Nephron (organoid): Measurements from ENCODE around the gene EMCN.

Experiments
- H3K27ac Mint-ChIP-seq, 3 experiments: 2 replicates each; pipeline ENCODE4 v1.8.0; 2020; ENCODE audit warnings: mixed read lengths in 3 of 3, mild to moderate bottlenecking in 2 of 3, moderate library complexity in 1 of 3
- H3K27me3 Mint-ChIP-seq: 2 replicates; pipeline ENCODE4 v1.8.0; 2021; ENCODE audit warnings: low read depth, mild to moderate bottlenecking, moderate library complexity, mixed read lengths
- H3K36me3 Mint-ChIP-seq: 2 replicates; pipeline ENCODE4 v1.8.0; 2020; ENCODE audit warnings: low read depth, mixed read lengths
- H3K4me1 Mint-ChIP-seq: 2 replicates; pipeline ENCODE4 v1.8.0; 2020; ENCODE audit warnings: mixed read lengths
- H3K4me3 Mint-ChIP-seq, 3 experiments: 2 replicates each; pipeline ENCODE4 v1.8.0; 2020; ENCODE audit warnings: mild to moderate bottlenecking in 3 of 3, mixed read lengths in 3 of 3, moderate library complexity in 2 of 3
- H3K9me3 Mint-ChIP-seq: 2 replicates; pipeline ENCODE4 v1.8.0; 2020; ENCODE audit warnings: mixed read lengths
- TF ChIP-seq, protein P1 (sequence below), 3 experiments: fragments of 200-600 bp; sonication (generic); IDR thresholded peaks; one replicate each; pipeline ENCODE4 v1.5.0; 2021; ENCODE audit warnings: antibody characterized with exemption in 3 of 3; ENCODE audit not compliant: unreplicated experiment in 3 of 3

EMCN gene

DNA sequence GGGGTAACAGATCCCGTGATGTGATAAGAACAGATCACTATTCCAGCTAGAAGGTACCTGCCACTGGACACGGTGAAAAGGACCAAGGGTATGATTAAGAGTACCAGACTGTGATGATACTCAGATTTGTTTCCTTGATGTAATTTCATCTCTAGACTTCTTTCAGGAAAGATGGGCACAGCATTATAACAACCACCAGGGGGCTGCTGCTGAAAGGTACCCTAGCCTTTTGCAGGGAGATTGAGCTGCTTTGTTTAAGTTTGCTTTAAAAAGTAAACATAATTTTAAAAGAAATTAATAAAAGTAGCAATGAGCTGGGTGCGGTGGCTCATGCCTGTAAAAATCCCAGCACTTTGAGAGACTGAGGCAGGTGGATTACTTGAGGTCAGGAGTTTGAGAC is 145.4 kb downstream of the EMCN start:
- no peak overlapping the region for H3K27ac Mint-ChIP-seq
- H3K36me3 Mint-ChIP-seq, result no peaks in the 10 kb centered on the region
- no peak overlapping the region for H3K4me3 Mint-ChIP-seq
- H3K9me3 Mint-ChIP-seq, result no peaks in the 10 kb centered on the region
- TF ChIP-seq, protein P1, sequence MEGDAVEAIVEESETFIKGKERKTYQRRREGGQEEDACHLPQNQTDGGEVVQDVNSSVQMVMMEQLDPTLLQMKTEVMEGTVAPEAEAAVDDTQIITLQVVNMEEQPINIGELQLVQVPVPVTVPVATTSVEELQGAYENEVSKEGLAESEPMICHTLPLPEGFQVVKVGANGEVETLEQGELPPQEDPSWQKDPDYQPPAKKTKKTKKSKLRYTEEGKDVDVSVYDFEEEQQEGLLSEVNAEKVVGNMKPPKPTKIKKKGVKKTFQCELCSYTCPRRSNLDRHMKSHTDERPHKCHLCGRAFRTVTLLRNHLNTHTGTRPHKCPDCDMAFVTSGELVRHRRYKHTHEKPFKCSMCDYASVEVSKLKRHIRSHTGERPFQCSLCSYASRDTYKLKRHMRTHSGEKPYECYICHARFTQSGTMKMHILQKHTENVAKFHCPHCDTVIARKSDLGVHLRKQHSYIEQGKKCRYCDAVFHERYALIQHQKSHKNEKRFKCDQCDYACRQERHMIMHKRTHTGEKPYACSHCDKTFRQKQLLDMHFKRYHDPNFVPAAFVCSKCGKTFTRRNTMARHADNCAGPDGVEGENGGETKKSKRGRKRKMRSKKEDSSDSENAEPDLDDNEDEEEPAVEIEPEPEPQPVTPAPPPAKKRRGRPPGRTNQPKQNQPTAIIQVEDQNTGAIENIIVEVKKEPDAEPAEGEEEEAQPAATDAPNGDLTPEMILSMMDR (IDR thresholded peaks at IDR 0.05; ENCODE audit: unreplicated experiment in 3 of 3), result peak; percentile 28 to 39 (median 34)
- H3K4me1 Mint-ChIP-seq, result no peaks in the 10 kb centered on the region
- H3K27me3 Mint-ChIP-seq, result no peaks in the 10 kb centered on the region

GRCh38 chr4:100369871-100370270 is 148.0 kb downstream of the EMCN start:
- Mint-ChIP-seq H3K4me3 (no peak overlapping the region), H3K27ac (no peak overlapping the region), H3K36me3 (no peaks in the 10 kb centered on the region), H3K9me3 (no peaks in the 10 kb centered on the region), H3K27me3 (no peaks in the 10 kb centered on the region), H3K4me1 (no peaks in the 10 kb centered on the region)
- TF ChIP-seq, protein P1 (IDR thresholded peaks at IDR 0.05; ENCODE audit: unreplicated experiment in 3 of 3), result no peak

DNA sequence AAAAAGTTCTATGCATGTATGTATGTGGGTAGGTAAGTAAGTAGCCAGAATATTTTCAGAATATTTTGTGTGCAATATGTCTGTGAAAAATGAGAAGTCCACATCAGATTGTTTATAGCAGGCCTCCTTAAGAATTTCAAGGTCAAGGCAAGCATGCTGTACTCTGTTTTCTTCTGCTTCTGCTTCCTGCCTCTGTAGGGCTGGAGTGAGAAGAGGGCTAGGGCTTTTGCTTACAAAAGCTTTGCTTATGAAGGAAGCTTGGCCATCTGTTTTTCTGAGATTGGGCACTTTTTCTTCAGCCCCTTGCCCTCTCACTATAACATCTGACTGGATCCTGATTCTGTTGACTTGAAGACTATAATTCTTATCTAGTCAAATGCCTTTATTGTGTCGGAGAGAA is 150.4 kb downstream of the EMCN start:
- Mint-ChIP-seq H3K36me3 (no peaks in the 10 kb centered on the region), H3K9me3 (no peaks in the 10 kb centered on the region), H3K4me3 (no peak overlapping the region), H3K27me3 (no peaks in the 10 kb centered on the region), H3K27ac (no peak overlapping the region), H3K4me1 (no peaks in the 10 kb centered on the region)
- TF ChIP-seq, protein P1 (IDR thresholded peaks at IDR 0.05; ENCODE audit: unreplicated experiment in 3 of 3), result no peak

GRCh38 chr4:100366213-100366612 is 151.6 kb downstream of the EMCN start:
- TF ChIP-seq, protein P1 (IDR thresholded peaks at IDR 0.05; ENCODE audit: unreplicated experiment in 3 of 3), result no peak
- Mint-ChIP-seq H3K9me3 (no peaks in the 10 kb centered on the region), H3K4me1 (no peaks in the 10 kb centered on the region), H3K36me3 (no peaks in the 10 kb centered on the region), H3K4me3 (no peak overlapping the region), H3K27ac (no peak overlapping the region), H3K27me3 (no peaks in the 10 kb centered on the region)

DNA sequence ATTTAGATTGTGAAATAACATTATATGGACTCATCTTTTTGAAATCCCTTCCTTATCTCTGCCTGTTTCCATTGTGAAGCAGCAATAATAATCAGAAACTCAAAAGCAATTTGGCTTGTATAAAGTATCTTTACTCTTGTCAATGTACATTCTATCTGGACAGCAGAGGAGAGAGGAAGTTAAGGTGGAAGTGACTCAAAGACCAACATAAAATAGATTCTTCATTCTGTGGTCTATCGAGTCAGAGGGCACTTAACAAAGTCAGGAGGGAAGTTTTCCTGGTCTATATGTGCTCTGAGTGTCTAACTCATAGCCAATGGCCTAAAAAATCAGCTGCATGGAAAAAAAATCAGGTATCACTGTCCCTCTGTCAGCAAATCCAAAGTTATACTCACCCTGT is 155.5 kb downstream of the EMCN start:
- Mint-ChIP-seq H3K4me3 (no peak overlapping the region), H3K36me3 (no peaks in the 10 kb centered on the region), H3K9me3 (peaks cover 11% of the 10 kb centered on the region), H3K27ac (no peak overlapping the region), H3K27me3 (no peaks in the 10 kb centered on the region), H3K4me1 (no peaks in the 10 kb centered on the region)
- TF ChIP-seq, protein P1 (IDR thresholded peaks at IDR 0.05; ENCODE audit: unreplicated experiment in 3 of 3), result no peak

DNA sequence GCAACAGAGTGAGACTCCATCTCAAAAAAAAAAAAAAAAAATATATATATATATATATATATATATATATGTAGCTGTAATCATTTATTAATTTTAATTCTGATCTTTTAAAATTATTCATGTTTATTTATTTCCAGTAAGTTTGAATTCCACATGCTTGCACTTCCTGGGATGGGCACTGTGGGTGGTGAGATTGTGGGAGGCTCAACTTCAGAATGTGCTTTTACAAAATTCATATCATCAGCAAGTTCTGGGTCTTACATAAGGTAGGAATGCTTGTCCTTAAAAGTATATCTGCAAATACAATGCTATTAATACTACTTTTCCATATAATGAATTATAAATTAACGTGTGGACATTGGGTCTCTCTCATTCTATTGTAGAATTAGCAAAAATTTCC is 156.5 kb downstream of the EMCN start:
- H3K9me3 Mint-ChIP-seq, result peaks cover 16% of the 10 kb centered on the region
- TF ChIP-seq, protein P1 (IDR thresholded peaks at IDR 0.05; ENCODE audit: unreplicated experiment in 3 of 3), result no peak
- H3K36me3 Mint-ChIP-seq, result no peaks in the 10 kb centered on the region
- H3K4me3 Mint-ChIP-seq, result no peak overlapping the region
- H3K27ac Mint-ChIP-seq, result no peak overlapping the region
- H3K27me3 Mint-ChIP-seq, result no peaks in the 10 kb centered on the region
- no peaks in the 10 kb centered on the region for H3K4me1 Mint-ChIP-seq
